NCI-H2196 treated with DMSO at 0.1 percent for 48 hours (cell line): ENCODE measurements around the gene BRD2.
A peak's percentile ranks its signal among the peaks of the same experiment; 100 is the strongest.

Source experiments
- DNase-seq: peaks from one replicate; lab custom pipeline; 2025; ENCODE audit not compliant: unreplicated experiment; lab: John Stamatoyannopoulos, UW

Gene BRD2

DNA sequence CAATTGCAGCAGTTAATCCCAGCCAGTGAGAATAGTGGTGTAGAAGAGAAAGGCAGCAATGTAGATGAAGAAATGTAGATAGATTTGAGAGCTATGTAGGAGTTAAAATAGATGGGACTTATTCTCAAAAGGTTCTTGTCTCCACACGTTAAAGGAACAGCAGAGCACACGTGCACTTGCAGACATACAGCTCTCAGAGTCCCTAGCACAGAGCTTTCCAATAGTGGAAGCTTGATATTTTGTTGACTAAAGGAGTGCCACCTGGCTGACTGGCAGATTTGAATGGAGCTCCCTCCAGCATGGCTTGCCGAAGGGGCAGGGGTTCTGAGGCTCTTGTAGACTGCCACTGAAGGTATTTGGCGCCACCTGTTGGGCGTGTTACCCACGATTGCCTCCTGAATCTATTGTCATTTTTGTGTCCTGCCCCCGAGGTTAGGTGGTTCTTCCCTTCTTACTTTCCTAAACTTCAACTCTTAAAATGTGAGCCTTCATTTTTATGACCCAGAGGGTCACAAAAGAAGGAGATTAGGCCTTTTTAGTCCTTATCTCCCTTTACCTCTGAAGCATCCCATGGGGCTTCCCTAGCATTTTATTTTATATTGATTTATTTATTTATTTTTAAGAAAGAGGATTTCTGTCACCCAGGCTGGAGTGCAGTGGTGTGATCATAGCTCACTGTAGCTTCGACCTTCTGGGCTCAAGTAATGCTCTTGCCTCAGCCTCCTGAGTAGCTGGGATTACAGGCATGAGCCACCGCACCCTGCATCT, 16.4 kb downstream of the BRD2 start:
- peak; percentile 89 for DNase-seq

DNA sequence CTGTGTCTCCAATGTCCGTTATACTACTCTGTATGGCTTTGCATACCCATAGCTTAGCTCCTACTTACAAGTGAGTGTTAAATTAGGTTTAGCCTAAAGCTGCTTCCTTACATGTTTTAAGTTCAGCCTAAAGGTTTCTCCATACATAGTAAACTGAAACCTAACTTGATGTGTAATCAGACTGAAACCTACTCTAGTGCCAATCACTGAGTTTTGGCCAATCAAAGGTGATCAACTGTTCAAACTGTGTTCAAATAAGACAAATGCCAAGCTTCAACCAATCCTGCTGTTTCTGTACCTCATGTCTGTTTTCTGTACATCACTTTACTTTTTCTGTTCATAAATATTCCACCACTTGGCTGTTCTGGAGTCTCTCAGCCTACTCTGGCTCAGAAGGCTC, 21.0 kb downstream of the BRD2 start:
- no peak for DNase-seq

DNA sequence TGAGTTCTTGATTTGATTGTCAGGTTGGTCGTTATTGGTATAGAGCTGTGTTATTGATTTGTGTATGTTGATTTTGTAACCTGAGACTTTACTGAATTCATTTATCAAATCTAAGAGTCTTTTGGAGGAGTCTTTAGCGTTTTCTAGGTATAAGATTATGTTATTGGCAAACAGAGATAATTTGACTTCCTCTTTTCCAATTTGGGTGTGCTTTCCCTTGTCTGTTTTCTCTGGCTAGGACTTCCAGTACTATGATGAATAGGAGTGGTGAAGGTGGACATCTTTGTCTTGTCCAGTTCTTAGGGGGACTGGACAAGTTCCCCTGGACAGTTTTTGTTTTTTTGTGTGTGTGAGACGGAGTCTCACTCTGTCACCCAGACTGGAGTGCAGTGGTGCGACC, 23.6 kb downstream of the BRD2 start:
- DNase-seq = no peak

DNA sequence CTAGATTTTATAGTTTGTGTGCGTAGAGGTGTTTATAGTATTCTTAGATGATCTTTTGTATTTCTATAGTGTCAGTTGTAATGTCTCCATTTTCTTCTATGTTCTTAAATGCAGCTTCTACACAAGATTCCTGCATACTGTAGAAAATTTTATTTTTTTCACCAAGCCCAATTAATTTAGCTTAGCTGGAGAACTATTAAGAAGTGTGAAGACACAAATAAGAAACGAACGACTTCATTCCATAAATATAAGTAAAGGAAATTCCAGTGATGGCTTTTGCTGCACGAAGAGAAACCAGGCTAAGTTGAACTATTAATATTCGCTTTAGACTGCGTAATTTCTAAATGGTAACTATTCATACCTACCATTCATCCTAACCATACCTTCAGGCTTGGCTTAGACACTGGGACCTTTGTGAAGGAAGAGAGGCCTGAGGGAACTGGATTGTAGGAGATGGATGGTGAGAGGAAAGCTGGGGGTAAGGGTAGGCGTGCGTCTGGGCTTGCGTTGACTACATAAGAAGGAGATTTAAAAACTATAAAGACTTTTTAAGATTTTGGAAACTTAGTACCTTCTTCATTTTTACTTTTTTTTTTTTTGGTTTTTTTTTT, 25.1 kb downstream of the BRD2 start:
- no peak for DNase-seq

DNA sequence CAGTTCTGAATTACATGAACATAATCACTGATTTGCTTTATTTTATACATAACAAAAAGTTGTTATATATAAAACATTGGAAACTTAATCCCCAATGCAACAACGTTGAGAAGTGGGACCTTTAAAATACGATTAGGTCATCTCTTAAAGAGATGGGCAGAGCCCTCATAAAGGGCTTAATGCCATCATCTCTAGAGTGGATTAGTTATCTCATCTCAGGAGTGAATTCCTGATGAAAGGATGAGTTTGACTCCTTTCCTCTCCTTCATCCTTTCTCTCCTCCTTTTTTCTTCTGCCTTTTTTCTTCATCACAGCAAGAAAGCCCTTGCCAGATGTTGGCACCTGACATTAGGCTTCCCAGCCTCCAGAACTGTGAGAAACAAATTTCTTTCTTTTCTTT, 27.1 kb downstream of the BRD2 start:
- DNase-seq = no peak

DNA sequence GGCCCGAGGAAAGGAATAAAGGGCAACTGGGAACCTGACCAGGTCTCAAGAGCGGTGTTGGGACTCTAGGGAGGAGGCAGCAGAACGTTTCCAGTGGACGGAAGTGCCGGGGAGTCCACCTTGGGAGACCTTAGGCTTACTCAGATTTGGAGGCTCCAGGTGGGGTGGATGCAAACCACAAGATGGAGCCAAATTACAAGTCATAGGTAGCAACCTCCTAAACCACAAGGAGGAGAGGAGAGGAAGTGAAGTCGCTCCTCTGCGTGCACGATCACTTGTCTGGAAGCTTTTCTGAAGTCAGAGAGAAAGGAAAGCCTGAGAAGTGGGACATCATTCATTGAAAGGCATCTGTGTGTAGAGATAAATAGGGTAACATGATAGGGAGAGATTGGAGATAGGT, 31.7 kb downstream of the BRD2 start:
- no peak for DNase-seq

DNA sequence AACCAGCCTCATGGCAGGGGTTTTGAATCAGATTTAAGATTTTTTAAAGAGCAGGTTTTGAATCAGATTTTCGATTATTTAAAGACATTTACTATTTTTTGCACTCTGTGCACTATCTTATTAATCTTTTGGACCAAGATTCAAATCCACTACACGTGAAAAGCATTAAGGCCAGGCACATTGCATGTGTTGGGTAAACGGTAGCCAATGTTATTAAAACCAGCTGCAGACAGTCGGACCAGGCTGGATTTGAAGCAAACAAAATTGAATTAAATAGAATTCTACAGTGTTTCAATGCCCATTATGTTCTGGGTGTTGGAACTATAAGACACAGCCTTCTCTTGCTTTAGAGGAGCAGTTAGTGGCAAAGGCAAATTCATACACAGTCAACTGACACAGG, 33.3 kb downstream of the BRD2 start:
- no peak for DNase-seq

DNA sequence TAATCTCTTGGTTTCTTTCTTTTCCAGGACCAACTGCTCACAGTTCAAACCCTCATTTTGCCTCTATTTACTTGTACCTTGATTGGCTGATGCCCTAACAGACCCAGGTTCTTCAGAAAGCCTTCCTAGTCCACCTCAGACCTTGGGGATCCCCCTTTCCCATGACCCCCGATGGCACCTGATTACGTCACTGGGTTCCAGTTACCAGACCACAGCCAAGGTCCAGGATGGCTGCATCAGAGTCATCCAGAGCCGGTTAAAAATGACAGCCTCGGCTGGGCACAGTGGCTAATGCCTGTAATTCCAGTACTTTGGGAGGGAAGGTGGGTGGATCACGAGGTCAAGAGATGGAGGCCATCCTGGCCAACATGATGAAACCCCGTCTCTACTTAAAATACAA, 36.5 kb downstream of the BRD2 start:
- no peak for DNase-seq

DNA sequence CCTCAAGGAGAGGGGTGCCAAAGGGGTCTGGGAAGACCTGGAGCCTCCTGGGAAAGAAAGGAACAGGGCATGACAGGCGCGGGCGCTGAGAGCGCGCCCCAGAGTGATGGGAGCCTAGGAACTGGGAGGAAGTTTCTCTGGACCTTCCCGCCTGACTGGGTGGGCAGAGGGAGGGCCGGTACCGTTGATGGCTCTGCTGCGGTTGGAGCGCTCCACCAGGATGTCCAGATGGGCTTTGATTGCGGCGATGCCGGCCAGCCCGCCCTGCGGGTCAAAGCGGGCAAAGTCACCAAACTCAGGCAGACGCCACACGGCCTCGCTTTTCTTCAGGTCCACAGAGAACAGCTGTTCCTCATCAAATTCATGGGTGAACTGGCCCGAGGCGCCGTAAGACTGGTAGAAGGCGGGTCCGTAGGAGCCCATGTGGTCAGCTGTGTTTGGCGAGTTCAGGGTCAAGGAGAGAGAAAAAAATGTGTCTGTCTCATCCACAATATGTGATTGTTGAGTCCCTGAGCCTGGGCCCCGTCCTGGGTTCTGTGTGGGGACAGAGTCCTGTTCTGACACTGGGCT, 39.5 kb downstream of the BRD2 start:
- DNase-seq = no peak

DNA sequence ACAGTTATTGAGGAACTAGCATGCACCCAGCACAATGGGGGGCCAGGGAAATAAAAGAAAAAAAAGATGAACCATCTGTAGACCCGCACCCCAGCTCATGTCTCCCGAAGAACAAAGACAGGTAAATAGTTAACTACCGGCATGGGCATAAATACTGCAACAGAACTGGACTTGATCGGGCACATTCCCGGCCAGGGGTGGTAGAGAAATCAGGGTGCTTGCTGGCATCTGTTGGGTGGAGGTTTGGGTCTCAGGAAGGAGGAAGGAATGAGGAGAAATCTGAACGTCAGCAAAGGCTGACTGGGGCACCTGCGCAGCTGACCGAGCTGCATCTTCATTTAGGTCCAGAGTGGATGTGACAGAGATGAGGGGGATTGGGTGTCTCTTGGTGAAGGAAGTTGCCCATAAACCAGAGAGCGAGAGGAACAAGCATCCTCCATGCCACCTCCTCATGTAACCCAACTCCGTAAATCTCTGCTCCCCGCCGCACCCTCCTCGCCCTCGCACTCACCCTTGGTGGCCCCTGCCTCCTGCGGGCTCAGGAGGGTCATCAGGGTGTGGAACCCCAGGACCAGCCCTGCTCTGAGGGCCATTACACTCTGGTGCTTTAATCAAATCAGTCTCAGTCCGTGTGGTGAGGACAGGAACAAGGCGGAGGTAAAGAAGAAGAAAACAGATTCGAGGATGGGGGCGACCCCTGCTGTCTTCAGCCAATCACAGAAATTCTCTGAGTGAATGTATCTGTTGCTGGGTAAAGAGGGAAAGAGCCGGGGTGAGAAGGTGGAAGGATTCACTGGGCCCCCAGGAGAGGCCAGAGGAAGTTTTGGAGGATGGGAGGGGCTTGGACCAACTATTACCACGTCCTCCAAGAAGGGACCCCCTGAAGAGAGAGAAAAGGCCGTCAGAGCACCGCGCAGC, 40.8 kb downstream of the BRD2 start, which contains the start of gene HLA-DOA:
Gene HLA-DOA, minus strand, starts transcription at position 648 of the 918 bp plus-strand sequence.
- DNase-seq = no peak

DNA sequence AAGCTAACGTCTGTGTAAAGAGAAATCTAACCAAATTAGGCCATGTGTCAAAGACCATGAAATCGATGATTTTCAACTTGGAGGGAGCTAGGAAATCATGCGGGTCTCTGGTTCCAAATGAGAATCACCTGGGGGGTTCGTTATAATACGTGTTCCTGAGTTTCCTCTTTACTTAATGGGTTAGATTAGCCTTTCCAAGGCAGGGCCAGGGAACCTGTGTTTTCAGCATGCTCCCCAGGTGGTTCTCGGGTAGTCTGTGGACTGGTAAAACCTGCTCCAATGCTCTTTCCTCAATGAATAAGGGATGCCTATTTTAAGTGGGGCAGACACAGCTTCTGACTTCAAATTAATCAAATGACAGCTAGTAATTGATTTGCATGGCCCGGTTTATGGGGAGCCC, 42.0 kb downstream of the BRD2 start:
- no peak for DNase-seq

DNA sequence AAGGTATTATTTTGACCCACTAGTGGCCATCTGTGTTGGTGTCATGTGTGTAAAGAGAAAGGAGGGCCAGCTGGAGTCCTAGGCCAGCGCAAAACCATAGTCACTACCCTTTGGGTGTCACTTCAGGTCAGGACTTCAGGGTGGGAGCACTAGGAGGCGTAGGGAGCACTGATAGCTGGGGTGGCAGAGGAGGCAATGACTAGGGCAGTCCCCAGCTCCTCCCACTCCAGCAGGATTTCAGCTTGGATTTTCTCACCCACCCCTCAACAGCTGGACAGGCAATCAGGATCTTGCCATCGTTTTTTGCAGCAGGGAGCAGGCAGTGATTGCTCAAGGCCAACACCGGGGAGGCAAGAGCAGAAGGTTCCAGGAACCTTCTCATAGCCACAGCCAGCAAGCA, 45.2 kb downstream of the BRD2 start:
- no peak for DNase-seq

DNA sequence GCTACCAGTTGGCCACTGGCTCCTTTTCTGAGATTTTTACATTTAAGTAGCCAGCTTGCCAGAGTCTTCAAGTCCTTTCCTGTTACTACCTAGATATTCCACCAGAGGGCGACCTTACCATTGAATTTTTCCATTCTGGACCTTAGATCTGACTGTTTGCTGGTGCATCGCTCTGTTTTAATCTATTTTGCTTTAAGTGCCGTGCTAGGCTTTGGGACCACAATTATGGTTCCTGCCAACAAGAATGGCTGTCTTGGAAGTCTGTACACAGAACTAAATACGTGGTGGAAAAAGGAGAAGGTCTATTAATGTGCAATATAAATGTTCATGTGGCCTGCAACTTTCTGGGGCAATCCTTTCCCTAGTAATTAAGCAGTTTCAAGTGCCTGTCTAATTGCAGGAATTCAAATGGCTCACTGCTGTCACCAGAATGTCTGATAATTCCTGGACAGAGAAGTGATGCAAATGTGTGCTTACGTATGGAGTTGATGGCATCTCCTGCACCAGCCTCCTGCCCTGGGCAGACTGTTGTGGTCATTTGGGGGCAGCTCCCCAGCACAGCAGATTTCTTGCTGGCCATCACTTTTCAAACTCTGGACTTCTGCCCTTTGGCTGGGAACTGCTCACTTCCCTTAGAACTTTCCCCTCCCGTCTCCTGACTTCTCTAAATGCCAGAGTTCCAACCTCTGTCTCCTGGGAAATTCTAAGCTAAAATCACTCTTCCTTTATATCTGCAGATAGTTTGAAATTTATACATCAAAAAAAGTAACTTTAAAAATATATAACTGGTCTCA, 46.6 kb downstream of the BRD2 start:
- peak; percentile 72 for DNase-seq

DNA sequence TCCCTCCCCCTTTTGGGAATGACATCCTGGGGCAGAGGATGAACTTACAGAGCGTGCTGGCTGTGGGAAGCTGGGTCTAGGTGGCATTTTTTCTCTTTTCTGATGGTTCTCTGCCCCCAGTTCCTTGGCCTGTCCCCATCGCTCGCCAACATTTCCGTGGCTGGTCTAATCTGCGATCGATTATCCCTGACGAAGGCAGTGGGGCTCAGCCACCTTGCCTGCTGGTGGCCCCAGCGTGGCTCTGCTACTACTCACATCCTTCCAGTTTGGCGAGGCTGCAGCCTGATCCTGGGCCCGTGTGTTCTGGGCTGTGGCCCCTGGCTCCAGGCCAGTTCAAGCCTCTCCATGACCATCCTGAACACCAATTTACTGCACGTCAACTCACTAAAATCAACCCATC, 47.4 kb downstream of the BRD2 start:
- no peak for DNase-seq

DNA sequence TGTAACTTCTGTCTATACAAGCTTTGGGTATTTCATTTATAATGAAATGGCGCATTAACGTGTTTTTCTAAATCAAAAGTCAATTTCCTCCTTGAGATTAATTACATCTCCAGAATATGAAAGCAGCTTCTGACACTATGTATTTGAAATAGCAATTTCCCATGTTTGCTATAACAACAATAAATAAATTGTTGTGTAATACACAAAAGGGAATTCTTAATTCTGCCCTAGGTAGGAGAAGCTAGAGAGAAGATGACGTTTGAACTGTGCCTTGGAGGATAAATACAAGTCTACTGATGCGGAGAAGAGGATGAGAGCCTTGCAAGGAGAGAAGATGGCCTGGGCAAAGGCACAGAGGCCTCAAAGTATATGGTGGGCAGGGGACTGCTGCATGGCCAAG, 48.6 kb downstream of the BRD2 start:
- DNase-seq = no peak

DNA sequence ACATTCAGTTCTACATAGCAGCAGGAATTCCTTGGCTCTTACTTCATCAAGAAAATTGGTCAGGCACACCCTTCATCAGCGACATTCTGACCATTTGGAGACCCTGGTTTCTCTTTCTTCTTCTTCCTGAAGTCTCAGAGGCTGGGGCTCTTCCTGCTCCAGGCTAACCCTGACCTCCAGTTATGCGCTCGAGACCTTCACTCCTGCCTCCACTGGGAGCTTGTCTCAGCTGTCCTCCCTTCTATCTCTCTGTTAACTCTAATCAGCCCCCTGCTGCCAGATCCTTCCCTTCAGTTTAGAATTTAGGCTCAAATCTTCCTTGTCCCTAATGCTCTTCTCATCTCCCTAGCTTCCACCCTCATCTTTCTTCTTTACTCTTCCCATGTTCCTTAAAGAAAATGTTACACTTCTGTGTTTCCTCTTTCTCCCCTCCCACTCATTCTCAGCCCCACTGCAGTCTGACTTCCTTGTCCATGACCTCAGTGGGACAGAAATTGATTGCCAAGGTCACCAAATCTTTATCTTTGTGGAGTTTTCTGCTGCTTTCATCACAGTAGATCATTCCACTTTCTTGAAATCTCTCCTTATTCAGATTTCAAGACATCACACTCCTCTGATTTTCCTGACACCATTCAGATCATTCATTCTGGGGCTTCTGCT, 49.4 kb downstream of the BRD2 start:
- DNase-seq = no peak

DNA sequence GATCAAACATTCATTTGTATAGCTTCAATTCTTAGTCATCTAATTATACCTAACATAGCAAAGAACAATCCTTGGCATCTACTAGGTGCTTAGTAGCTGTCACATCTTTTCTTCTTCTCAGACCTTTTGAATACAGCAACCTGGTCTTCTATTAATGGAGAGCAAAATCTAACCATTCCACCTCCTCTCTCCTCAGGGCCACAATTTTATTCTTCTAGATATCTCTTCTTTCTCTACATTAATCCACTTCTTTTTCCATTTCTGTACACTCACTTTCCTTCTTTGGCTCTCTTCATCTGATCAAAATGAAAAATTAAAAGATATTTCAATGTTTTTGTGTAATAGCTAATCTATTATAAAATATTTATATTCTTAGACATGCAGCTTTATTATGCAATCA, 50.0 kb downstream of the BRD2 start:
- no peak for DNase-seq

DNA sequence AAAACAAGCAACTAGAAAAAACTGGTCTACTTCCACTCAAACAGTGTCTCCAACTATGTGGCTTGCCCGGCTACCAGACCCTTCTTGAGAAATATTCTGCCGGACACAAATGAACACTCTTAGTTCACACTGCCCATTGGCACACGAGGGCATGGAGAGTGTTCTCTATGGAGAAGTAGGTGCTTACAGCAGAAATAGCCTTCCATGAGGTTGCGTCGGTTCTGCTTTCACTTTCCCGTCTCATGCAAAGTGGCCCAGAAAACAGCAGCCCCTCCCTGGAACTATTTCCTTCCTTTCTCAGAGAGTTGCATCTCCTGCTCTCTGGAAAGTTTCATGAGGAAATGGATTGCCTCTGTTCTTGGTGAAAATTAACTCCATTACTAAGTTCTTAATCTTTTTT, 50.5 kb downstream of the BRD2 start:
- DNase-seq = no peak

DNA sequence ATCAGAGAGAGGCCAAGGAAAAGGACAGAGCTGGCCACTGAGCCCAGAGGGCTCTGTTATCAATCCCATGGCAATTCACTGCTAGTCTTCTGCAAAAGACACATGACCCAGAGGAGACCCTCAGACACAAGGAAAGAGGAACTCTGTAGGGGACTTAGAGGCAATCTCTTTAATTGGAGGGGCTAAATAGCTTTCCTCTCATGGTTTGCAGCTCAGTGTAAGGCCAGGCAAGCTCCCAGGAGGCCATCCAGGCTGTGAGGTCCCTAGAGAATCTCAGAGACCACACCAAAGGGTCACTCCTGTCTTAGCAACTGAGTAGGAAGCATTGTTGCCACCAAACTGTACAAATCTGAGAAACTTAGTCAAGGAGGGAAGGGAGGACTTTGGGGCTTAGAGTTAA, 51.0 kb downstream of the BRD2 start:
- DNase-seq = no peak

DNA sequence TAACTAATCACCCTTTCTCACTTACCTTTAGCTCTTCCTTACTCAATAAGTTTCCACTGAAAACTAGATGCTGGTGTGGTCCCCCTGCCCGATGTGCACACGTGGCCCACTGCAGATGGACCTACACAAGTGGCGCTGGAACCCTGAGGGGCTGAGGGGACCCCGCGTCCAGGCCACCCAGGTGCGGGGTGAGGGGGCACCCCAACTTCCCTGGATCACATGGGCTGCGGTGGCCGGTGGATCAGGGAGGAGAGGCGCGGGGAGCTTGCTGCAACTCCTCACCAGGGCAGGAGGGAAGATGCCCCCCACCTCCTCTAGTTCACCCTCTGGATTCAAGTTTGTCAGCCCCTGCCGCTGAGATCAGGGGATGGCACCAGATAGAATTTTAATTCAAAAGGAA, 53.5 kb downstream of the BRD2 start:
- DNase-seq = no peak
